PFSK-1 (cell line): Measurements from ENCODE around the gene GLYAT.

Experiments
- POLR2AphosphoS5 ChIP-seq: IDR thresholded peaks from 2 replicates; pipeline ENCODE4 v1.6.1; 2012; ENCODE audit warnings: low read depth, mild to moderate bottlenecking, control low read depth, low read length, moderate library complexity
- SIN3A ChIP-seq: IDR thresholded peaks from 2 replicates; pipeline ENCODE4 v1.6.1; 2012; ENCODE audit warnings: mild to moderate bottlenecking, low read length, moderate library complexity, borderline replicate concordance; ENCODE audit not compliant: insufficient read depth
- TAF1 ChIP-seq: IDR thresholded peaks from 2 replicates; pipeline ENCODE4 v1.6.1; 2012; ENCODE audit warnings: low read length, control low read depth, borderline replicate concordance; ENCODE audit not compliant: insufficient read depth

DNA sequence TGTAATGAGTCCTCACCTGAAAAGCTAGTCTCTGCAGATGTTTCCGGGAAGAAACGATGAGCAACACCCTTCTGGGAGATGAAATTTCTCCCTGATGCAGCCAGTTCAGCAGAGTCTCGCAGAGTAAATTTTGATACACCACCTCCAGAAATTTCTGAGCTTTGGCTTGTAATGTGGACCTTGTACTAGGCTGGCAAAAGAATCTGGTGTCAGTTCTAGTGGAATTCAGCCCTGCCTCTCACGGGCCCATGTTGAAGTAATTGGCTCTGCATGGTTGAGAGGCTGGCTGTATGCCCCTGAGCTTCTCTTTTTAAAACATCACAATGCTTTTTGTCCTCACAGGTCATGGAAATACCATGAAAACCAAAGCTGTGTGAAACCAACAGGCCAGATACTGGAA, at the start of gene GLYAT:
- TF ChIP-seq SIN3A (no peak), TAF1 (no peak), POLR2AphosphoS5 (no peak)
